ENCODE results near the gene DSCAML1. TPM values are rescaled to one million over a fixed set of nuclear protein-coding genes. Genes with fewer than 3 reads are reported as not detected.

The DSCAML1 gene
- polyA plus RNA-seq, 1 donor from 2014 or later: not detected

DNA sequence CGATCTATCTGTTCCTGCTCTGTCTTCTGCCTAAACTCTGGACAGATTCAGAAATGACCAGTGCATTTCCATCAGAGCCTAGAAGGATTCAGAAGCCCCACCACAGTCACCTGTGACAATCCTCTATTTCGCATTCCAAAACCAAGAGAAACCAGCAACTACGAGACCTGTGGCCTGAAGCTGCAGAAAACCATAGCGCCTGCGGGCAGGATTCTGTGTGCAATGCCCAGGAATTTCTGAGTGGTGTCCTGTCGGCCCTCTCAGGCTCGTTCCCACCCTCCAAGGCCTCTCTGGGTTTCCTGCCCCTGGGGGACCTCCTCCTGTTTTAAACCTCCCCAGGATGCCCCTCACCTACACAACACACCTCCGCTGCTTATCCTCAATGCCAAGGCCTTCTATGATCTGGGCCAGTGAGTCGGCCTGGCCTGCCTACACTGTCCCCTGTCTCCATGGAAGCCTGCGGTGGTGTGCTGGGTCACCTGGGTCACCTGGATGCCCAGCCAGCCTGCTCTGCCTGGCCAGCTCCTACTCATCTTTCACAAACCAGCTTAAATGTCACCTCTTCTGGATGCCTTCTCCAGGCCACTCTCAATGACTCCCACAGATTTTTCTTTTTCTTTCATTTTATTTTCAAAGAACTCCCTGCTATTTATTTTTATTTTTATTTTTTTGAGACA is 271.0 kb downstream of the DSCAML1 start:
- H3K4me3 Mint-ChIP-seq: no peak overlapping the region
- H3K36me3 Mint-ChIP-seq: no peaks in the 10 kb centered on the region
- no peak overlapping the region for H3K27ac Mint-ChIP-seq
- peaks cover 10% of the 10 kb centered on the region for H3K27me3 Mint-ChIP-seq
- H3K4me1 Mint-ChIP-seq: no peaks in the 10 kb centered on the region
- no peaks in the 10 kb centered on the region for H3K9me3 Mint-ChIP-seq

DNA sequence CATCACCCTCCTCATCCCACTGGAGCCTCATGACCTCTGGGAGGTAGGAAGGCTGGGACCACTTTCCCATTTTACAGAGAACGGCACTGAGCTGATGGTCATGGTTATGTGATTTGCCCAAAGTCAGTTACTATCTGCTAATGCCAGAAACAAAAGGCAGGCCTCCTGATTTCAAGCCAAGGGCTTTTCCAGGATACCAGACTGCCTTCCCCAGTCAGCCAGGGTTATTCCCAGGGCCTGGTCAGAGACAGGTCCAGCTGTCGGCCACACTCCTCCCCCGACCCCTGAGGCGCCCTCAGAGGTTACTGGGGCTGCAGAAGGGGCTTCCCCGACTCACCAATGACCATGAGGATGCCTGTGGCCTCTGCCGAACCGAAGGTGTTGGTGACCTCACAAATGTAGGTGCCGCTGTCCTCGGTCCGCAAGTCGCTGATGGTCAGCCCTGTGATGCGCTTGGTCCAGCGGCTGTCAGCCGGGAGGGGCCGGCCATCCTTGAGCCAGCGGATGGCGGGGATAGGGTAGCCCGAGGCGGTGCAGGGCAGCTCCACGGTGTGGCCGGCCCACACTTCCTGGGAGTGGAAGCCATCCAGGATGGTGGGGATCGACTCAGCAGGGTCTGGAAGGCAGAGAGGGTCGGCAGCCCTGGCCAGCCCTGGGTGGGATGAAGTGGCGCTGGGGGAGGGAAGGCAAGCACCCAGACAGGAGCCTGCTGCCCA is 272.4 kb downstream of the DSCAML1 start:
- Mint-ChIP-seq H3K36me3 (no peaks in the 10 kb centered on the region), H3K27ac (no peak overlapping the region), H3K27me3 (peaks cover 6% of the 10 kb centered on the region), H3K4me1 (no peaks in the 10 kb centered on the region), H3K9me3 (no peaks in the 10 kb centered on the region), H3K4me3 (no peak overlapping the region)

GRCh38 chr11:117523680-117524079 is 273.3 kb downstream of the DSCAML1 start:
- H3K27ac Mint-ChIP-seq: no peak overlapping the region
- H3K9me3 Mint-ChIP-seq: no peaks in the 10 kb centered on the region
- H3K4me3 Mint-ChIP-seq: no peak overlapping the region
- no peaks in the 10 kb centered on the region for H3K4me1 Mint-ChIP-seq
- H3K27me3 Mint-ChIP-seq: peaks cover 4% of the 10 kb centered on the region
- no peaks in the 10 kb centered on the region for H3K36me3 Mint-ChIP-seq

- no peak overlapping the region for H3K4me3 Mint-ChIP-seq
- H3K27ac Mint-ChIP-seq: no peak overlapping the region
- no peaks in the 10 kb centered on the region for H3K27me3 Mint-ChIP-seq
- H3K36me3 Mint-ChIP-seq: no peaks in the 10 kb centered on the region
- H3K4me1 Mint-ChIP-seq: no peaks in the 10 kb centered on the region
- H3K9me3 Mint-ChIP-seq: no peaks in the 10 kb centered on the region
These were observed 275.0 kb downstream of the DSCAML1 start for GRCh38 chr11:117521974-117522373.

- Mint-ChIP-seq H3K27ac (no peak overlapping the region), H3K4me1 (no peaks in the 10 kb centered on the region), H3K9me3 (no peaks in the 10 kb centered on the region), H3K27me3 (peaks cover 2% of the 10 kb centered on the region), H3K36me3 (no peaks in the 10 kb centered on the region), H3K4me3 (peak overlapping the region in 1 of 4 donors; percentile 55)
These were observed 276.1 kb downstream of the DSCAML1 start for GRCh38 chr11:117520966-117521365.

- no peaks in the 10 kb centered on the region for H3K36me3 Mint-ChIP-seq
- H3K4me1 Mint-ChIP-seq: no peaks in the 10 kb centered on the region
- peaks cover 2% of the 10 kb centered on the region for H3K27me3 Mint-ChIP-seq
- H3K9me3 Mint-ChIP-seq: no peaks in the 10 kb centered on the region
- H3K4me3 Mint-ChIP-seq: no peak overlapping the region
- H3K27ac Mint-ChIP-seq: no peak overlapping the region
These were observed 276.8 kb downstream of the DSCAML1 start for GRCh38 chr11:117520201-117520600.

DNA sequence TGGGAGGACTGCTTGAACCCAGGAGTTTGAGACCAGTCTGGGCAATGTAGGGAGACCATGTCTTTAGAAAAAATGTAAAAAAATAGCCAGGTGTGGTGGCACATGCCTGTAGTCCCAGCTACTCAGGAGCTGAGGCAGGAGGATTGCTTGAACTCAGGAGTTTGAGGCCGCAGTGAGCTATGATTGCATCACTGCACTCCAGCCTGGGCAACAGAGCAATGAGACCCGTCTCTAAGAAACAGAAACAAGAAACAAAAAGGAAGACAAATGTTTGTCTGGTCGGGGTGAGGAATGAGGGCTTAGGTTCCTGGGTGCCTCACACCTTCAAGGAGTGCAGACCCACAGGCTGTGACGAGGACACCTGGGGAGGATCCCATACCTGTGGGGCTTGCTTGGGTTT is 277.4 kb downstream of the DSCAML1 start:
- Mint-ChIP-seq H3K4me1 (no peaks in the 10 kb centered on the region), H3K4me3 (no peak overlapping the region), H3K9me3 (no peaks in the 10 kb centered on the region), H3K27ac (no peak overlapping the region), H3K36me3 (no peaks in the 10 kb centered on the region), H3K27me3 (peaks cover 2% of the 10 kb centered on the region)

DNA sequence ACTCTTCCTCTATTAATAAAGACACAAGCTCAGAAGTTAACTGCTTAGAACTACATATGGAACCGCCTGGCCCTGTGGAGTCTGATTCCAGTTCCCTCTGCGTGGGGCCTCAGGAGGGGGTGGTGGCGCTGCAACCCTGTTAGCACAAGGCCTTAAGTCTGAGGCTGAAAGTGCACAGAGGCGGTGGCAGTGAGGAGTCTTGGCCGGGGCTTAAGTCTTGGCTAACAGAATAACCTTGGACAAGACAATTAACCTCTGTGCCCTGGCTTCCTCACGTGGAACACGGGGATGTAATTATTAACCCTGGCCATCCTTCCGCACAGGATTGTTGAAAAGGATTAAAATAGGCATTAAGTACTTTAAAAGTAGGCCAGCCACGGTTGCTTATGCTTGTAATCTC is 277.8 kb downstream of the DSCAML1 start:
- H3K27ac Mint-ChIP-seq: no peak overlapping the region
- H3K9me3 Mint-ChIP-seq: no peaks in the 10 kb centered on the region
- no peak overlapping the region for H3K4me3 Mint-ChIP-seq
- peaks cover 2% of the 10 kb centered on the region for H3K27me3 Mint-ChIP-seq
- H3K36me3 Mint-ChIP-seq: no peaks in the 10 kb centered on the region
- H3K4me1 Mint-ChIP-seq: no peaks in the 10 kb centered on the region

GRCh38 chr11:117518455-117518854 is 278.6 kb downstream of the DSCAML1 start:
- H3K27ac Mint-ChIP-seq: no peak overlapping the region
- no peaks in the 10 kb centered on the region for H3K36me3 Mint-ChIP-seq
- H3K9me3 Mint-ChIP-seq: no peaks in the 10 kb centered on the region
- peaks cover 2% of the 10 kb centered on the region for H3K27me3 Mint-ChIP-seq
- H3K4me3 Mint-ChIP-seq: no peak overlapping the region
- no peaks in the 10 kb centered on the region for H3K4me1 Mint-ChIP-seq

- Mint-ChIP-seq H3K27me3 (peaks cover 2% of the 10 kb centered on the region), H3K9me3 (no peaks in the 10 kb centered on the region), H3K36me3 (no peaks in the 10 kb centered on the region), H3K4me1 (no peaks in the 10 kb centered on the region), H3K4me3 (no peak overlapping the region), H3K27ac (peak overlapping the region in 1 of 3 donors; percentile 26)
These were observed 279.9 kb downstream of the DSCAML1 start for GRCh38 chr11:117517097-117517496.

DNA sequence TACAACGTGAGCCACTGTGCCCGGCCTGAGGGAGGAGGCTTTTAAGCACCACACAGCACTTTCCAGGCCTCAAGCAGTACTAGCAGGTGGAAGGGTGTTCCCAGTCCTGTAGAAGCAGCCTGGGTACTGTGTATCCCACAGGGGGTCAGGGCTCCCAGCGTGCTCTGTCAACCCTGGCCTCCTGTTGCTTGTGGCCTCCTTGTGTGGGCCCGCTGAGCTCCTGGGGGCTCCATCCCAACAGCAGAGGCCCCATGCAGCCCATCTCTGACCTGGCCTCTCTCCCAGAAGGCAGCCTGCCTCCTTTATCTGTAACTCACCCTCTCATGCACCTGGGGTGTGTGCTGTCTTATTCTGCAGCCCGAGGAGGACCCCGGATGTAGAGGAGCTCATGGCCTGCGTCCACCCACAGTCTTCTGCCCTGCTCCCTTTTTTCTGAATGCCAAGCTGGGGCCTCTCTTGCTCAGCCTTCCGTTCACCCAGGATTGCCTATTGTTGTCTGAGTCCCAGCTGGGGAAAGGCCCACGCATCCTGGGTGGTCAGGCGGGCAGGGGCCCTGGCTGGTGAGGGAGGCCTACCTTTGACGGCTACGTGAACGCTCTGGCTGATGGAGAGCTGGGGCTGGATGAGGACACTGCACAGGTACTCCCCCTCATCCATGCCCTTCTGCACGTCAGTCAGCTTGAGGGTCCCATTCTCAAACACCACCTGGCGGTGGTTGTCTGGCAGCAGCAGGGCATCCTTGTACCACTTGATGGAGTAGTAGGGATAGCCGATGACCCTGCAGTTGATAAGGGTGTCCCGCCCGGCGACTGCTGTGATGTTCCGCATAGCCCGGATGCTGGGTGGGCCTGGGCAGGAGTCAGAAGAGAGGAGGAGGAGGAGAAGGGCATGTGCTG is 280.9 kb downstream of the DSCAML1 start:
- Mint-ChIP-seq H3K9me3 (no peaks in the 10 kb centered on the region), H3K4me1 (no peaks in the 10 kb centered on the region), H3K27ac (no peak overlapping the region), H3K4me3 (no peak overlapping the region), H3K27me3 (peaks cover 2% of the 10 kb centered on the region), H3K36me3 (no peaks in the 10 kb centered on the region)

GRCh38 chr11:117514256-117514655 is 282.8 kb downstream of the DSCAML1 start:
- H3K36me3 Mint-ChIP-seq: no peaks in the 10 kb centered on the region
- H3K9me3 Mint-ChIP-seq: no peaks in the 10 kb centered on the region
- no peaks in the 10 kb centered on the region for H3K4me1 Mint-ChIP-seq
- no peak overlapping the region for H3K4me3 Mint-ChIP-seq
- H3K27ac Mint-ChIP-seq: peak overlapping the region in 1 of 3 donors; percentile 73
- H3K27me3 Mint-ChIP-seq: peaks cover 2% of the 10 kb centered on the region

GRCh38 chr11:117513666-117514065 is 283.4 kb downstream of the DSCAML1 start:
- Mint-ChIP-seq H3K27ac (peak overlapping the region in 1 of 3 donors; percentile 73), H3K27me3 (peaks cover 2% of the 10 kb centered on the region), H3K4me3 (no peak overlapping the region), H3K9me3 (no peaks in the 10 kb centered on the region), H3K4me1 (no peaks in the 10 kb centered on the region), H3K36me3 (no peaks in the 10 kb centered on the region)

GRCh38 chr11:117511931-117512539 is 285.0 kb downstream of the DSCAML1 start:
- Mint-ChIP-seq H3K27ac (no peak overlapping the region), H3K9me3 (no peaks in the 10 kb centered on the region), H3K36me3 (no peaks in the 10 kb centered on the region), H3K4me1 (no peaks in the 10 kb centered on the region), H3K27me3 (peaks cover 10% of the 10 kb centered on the region), H3K4me3 (no peak overlapping the region)

GRCh38 chr11:117511483-117511930 is 285.5 kb downstream of the DSCAML1 start:
- Mint-ChIP-seq H3K36me3 (no peaks in the 10 kb centered on the region), H3K27me3 (peaks cover 9% of the 10 kb centered on the region), H3K4me3 (no peak overlapping the region), H3K4me1 (no peaks in the 10 kb centered on the region), H3K27ac (no peak overlapping the region), H3K9me3 (no peaks in the 10 kb centered on the region)
